ENCODE results near the gene ERLEC1. TPM values are rescaled to one million over a fixed set of nuclear protein-coding genes. Genes with fewer than 3 reads are reported as not detected.

The ERLEC1 gene
- total RNA-seq, 1 experiment from 2014 or later = 21.6 TPM

DNA sequence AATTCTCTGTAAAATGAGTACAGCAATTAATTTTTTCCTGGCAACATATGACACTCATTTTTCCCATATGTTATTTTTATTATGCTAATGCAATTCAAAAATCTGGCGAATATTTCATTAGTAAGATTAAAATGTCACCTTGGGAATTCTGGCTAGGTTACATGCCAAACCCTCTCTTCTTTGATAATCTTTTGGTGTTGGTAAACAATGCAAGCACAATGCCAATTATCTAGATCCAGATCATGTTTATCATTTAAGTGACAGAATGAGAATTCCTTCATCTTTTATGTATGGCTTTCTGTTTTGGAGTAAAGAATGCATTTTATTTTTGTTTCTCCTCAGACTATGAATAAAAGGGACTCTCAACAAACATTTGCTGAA lies 39.2 kb downstream of the ERLEC1 start:
- no CpG with 5 or more reads among the region's 1 CpG for WGBS (ENCODE audit: extremely low coverage, insufficient read length, low lambda C conversion rate)
- H2BK15ac ChIP-seq (ENCODE audit: low read depth, low read length) = no peak overlapping the region

More for the DNA sequence above, 39.2 kb downstream of the ERLEC1 start:
- Histone ChIP-seq H3K18ac (ENCODE audit: insufficient read length, low read depth, low read length) (no peak overlapping the region), H3K27ac (ENCODE audit: insufficient read length, low read depth, low read length) (no peak overlapping the region), H3K4ac (ENCODE audit: low read depth, low read length) (no peak overlapping the region), H3K23ac (ENCODE audit: insufficient read length, low read depth, low read length) (no peak overlapping the region), H4K8ac (replicated peaks; ENCODE audit: insufficient read length, low read depth, low read length) (no peak overlapping the region), H2BK12ac (ENCODE audit: insufficient read length, low read depth, low read length) (no peak overlapping the region), H3K14ac (ENCODE audit: insufficient read depth, low read length) (no peak overlapping the region), H3K27me3 (ENCODE audit: insufficient read depth, low read length) (no peaks in the 10 kb centered on the region), H3K4me1 (ENCODE audit: insufficient read depth, low read length) (peaks cover 10% of the 10 kb centered on the region; the same call in 1 of the 2 replicates), H3K56ac (ENCODE audit: insufficient read length, low read depth, low read length) (no peak overlapping the region), H3K79me2 (ENCODE audit: insufficient read depth, low read length) (no peaks in the 10 kb centered on the region), H4K91ac (ENCODE audit: insufficient read length, low read depth, low read length) (no peak overlapping the region), H2BK20ac (ENCODE audit: low read depth, low read length, poor library complexity, severe bottlenecking) (no peak overlapping the region), H3K9ac (ENCODE audit: extremely low read depth, insufficient read length, low read length) (no peak overlapping the region), H4K5ac (ENCODE audit: insufficient read length, low read depth, low read length) (no peak overlapping the region), H3T11ph (ENCODE audit: low read length) (no peak overlapping the region), H2AFZ (ENCODE audit: low read length) (no peak overlapping the region), H2BK5ac (ENCODE audit: insufficient read length, low read length) (no peak overlapping the region), H4K20me1 (ENCODE audit: control insufficient read depth, insufficient read depth, insufficient read length) (no peaks in the 10 kb centered on the region), H3K4me2 (ENCODE audit: insufficient read depth, insufficient read length, low read length) (no peak overlapping the region), H2AK5ac (ENCODE audit: insufficient read length, low read length) (no peak overlapping the region), H3K9me3 (ENCODE audit: control insufficient read depth, low read depth, low read length) (no peaks in the 10 kb centered on the region), H2BK120ac (ENCODE audit: low read depth, low read length, poor library complexity, severe bottlenecking) (no peak overlapping the region), H3K23me2 (ENCODE audit: insufficient read length, low read depth, low read length, poor library complexity, severe bottlenecking) (no peaks in the 10 kb centered on the region), H3K79me1 (ENCODE audit: insufficient read depth, low read depth, low read length, poor library complexity, severe bottlenecking) (no peaks in the 10 kb centered on the region)
- Mint-ChIP-seq H3K27me3 (ENCODE audit: low read depth) (no peaks in the 10 kb centered on the region), H3K4me1 (peaks cover 29 to 30% of the 10 kb centered on the region in 2 experiments), H3K9me3 (no peaks in the 10 kb centered on the region), H3K27ac (peak overlapping the region in 1 of 3 experiments; percentile 92; a peak in 3 of 7 replicates), H3K36me3 (ENCODE audit: insufficient read depth in 1 of 3, low read depth in 3 of 3) (no peaks in the 10 kb centered on the region), H3K4me3 (no peak overlapping the region)
- TF ChIP-seq, protein P1, sequence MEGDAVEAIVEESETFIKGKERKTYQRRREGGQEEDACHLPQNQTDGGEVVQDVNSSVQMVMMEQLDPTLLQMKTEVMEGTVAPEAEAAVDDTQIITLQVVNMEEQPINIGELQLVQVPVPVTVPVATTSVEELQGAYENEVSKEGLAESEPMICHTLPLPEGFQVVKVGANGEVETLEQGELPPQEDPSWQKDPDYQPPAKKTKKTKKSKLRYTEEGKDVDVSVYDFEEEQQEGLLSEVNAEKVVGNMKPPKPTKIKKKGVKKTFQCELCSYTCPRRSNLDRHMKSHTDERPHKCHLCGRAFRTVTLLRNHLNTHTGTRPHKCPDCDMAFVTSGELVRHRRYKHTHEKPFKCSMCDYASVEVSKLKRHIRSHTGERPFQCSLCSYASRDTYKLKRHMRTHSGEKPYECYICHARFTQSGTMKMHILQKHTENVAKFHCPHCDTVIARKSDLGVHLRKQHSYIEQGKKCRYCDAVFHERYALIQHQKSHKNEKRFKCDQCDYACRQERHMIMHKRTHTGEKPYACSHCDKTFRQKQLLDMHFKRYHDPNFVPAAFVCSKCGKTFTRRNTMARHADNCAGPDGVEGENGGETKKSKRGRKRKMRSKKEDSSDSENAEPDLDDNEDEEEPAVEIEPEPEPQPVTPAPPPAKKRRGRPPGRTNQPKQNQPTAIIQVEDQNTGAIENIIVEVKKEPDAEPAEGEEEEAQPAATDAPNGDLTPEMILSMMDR (conservative IDR thresholded peaks at IDR 0.05) = no peak
- DNase-seq = no peak
